Activated CD8-positive, alpha-beta memory T cell treated with anti-CD3 and anti-CD28 coated beads, Interleukin-2, amount 10 ng/mL, durations not matched to agents 7 days and 5 days (primary cell): ENCODE results near the gene SEMA4D. TPM values are rescaled to one million over a fixed set of nuclear protein-coding genes. Genes with fewer than 3 reads are reported as not detected.

Source experiments
- ATAC-seq: fragments of 150-1000 bp; cut with Tn5 transposase; one replicate; pipeline ENCODE4 v1.10.0; 2021; ENCODE audit warnings: moderate library complexity
- CTCF ChIA-PET: fragments of 350-600 bp; sonication (Branson Sonifier 250); formaldehyde crosslinking; loops from one replicate; lab custom pipeline; 2021; ENCODE audit warnings: antibody characterized with exemption; lab: Charles Lee
- DNase-seq: peaks from one replicate; pipeline ENCODE4 v3.0.0-alpha.2; 2020
- H3K27ac Mint-ChIP-seq: one replicate; pipeline ENCODE4 v1.8.0; 2021; ENCODE audit warnings: mild to moderate bottlenecking, mixed read lengths
- H3K27me3 Mint-ChIP-seq: one replicate; pipeline ENCODE4 v1.8.0; 2021; ENCODE audit warnings: mixed read lengths
- H3K36me3 Mint-ChIP-seq: one replicate; pipeline ENCODE4 v1.8.0; 2021; ENCODE audit warnings: mild to moderate bottlenecking, mixed read lengths
- H3K4me1 Mint-ChIP-seq: one replicate; pipeline ENCODE4 v1.8.0; 2021; ENCODE audit warnings: mixed read lengths
- H3K4me3 Mint-ChIP-seq: one replicate; pipeline ENCODE4 v1.8.0; 2021; ENCODE audit warnings: mild to moderate bottlenecking, moderate library complexity, mixed read lengths
- H3K9me3 Mint-ChIP-seq: one replicate; pipeline ENCODE4 v1.8.0; 2022; ENCODE audit warnings: low read depth, mixed read lengths
- total RNA-seq, 2 experiments: library from RNA; stranded (reverse); gene quantifications; one replicate each; pipeline ENCODE4 v1.2.3, GENCODE V29; 2021

Gene SEMA4D
- total RNA-seq, 2 experiments from 2014 or later, result 408 to 525 TPM

GRCh38 chr9:89383030-89383720, 114.7 kb downstream of the SEMA4D start:
- CTCF ChIA-PET, result interaction anchor here (1.3 kb wide), 1 partner anchor 165 kb away, joined by 4 read pairs; no protein-coding TSS in a partner anchor
- H3K27me3 Mint-ChIP-seq, result no peaks in the 10 kb centered on the region
- no peaks in the 10 kb centered on the region for H3K9me3 Mint-ChIP-seq
- ATAC-seq (no peak), DNase-seq (no peak)
- H3K4me3 Mint-ChIP-seq, result no peak overlapping the region
- peak overlapping the region; percentile 66 for H3K27ac Mint-ChIP-seq
- H3K4me1 Mint-ChIP-seq, result peaks cover 21% of the 10 kb centered on the region
- peaks cover 71% of the 10 kb centered on the region for H3K36me3 Mint-ChIP-seq

GRCh38 chr9:89382026-89382986, 115.6 kb downstream of the SEMA4D start:
- Mint-ChIP-seq H3K9me3 (no peaks in the 10 kb centered on the region), H3K4me3 (no peak overlapping the region), H3K4me1 (peaks cover 27% of the 10 kb centered on the region), H3K36me3 (peaks cover 72% of the 10 kb centered on the region), H3K27me3 (no peaks in the 10 kb centered on the region), H3K27ac (peak overlapping the region; percentile 39)
- no peak for ATAC-seq
- DNase-seq, result no peak
- CTCF ChIA-PET, result interaction anchor here (1.3 kb wide), 1 partner anchor 166 kb away, joined by 4 read pairs; no protein-coding TSS in a partner anchor

- peaks cover 37% of the 10 kb centered on the region for H3K4me1 Mint-ChIP-seq
- ATAC-seq, result no peak
- no peak for DNase-seq
- no peak overlapping the region for H3K4me3 Mint-ChIP-seq
- H3K9me3 Mint-ChIP-seq, result no peaks in the 10 kb centered on the region
- CTCF ChIA-PET, result no interaction called here
- no peak overlapping the region for H3K27ac Mint-ChIP-seq
- H3K36me3 Mint-ChIP-seq, result peaks cover 72% of the 10 kb centered on the region
- H3K27me3 Mint-ChIP-seq, result no peaks in the 10 kb centered on the region
Observed at GRCh38 chr9:89381308-89381609, 116.7 kb downstream of the SEMA4D start.

GRCh38 chr9:89380437-89381307, 117.2 kb downstream of the SEMA4D start:
- H3K36me3 Mint-ChIP-seq, result peaks cover 68% of the 10 kb centered on the region
- H3K27ac Mint-ChIP-seq, result no peak overlapping the region
- CTCF ChIA-PET, result no interaction called here
- H3K4me3 Mint-ChIP-seq, result no peak overlapping the region
- peaks cover 42% of the 10 kb centered on the region for H3K4me1 Mint-ChIP-seq
- ATAC-seq (no peak), DNase-seq (no peak)
- no peaks in the 10 kb centered on the region for H3K9me3 Mint-ChIP-seq
- H3K27me3 Mint-ChIP-seq, result no peaks in the 10 kb centered on the region

- DNase-seq, result no peak
- H3K9me3 Mint-ChIP-seq, result no peaks in the 10 kb centered on the region
- peaks cover 47% of the 10 kb centered on the region for H3K4me1 Mint-ChIP-seq
- H3K27ac Mint-ChIP-seq, result no peak overlapping the region
- H3K27me3 Mint-ChIP-seq, result no peaks in the 10 kb centered on the region
- H3K4me3 Mint-ChIP-seq, result no peak overlapping the region
- H3K36me3 Mint-ChIP-seq, result peaks cover 67% of the 10 kb centered on the region
- CTCF ChIA-PET, result no interaction called here
- no peak for ATAC-seq
Observed at GRCh38 chr9:89379508-89380115, 118.3 kb downstream of the SEMA4D start.

- Mint-ChIP-seq H3K27me3 (no peaks in the 10 kb centered on the region), H3K27ac (no peak overlapping the region), H3K36me3 (peaks cover 61% of the 10 kb centered on the region), H3K9me3 (no peaks in the 10 kb centered on the region), H3K4me3 (no peak overlapping the region), H3K4me1 (peaks cover 50% of the 10 kb centered on the region)
- ATAC-seq, result no peak
- CTCF ChIA-PET, result no interaction called here
- DNase-seq, result no peak
Observed at GRCh38 chr9:89379031-89379430, 118.9 kb downstream of the SEMA4D start.

- Mint-ChIP-seq H3K4me1 (peaks cover 54% of the 10 kb centered on the region), H3K27me3 (no peaks in the 10 kb centered on the region), H3K9me3 (no peaks in the 10 kb centered on the region), H3K36me3 (peaks cover 58% of the 10 kb centered on the region), H3K27ac (no peak overlapping the region), H3K4me3 (no peak overlapping the region)
- no peak for ATAC-seq
- DNase-seq, result no peak
- CTCF ChIA-PET, result no interaction called here
Observed at GRCh38 chr9:89378541-89378940, 119.4 kb downstream of the SEMA4D start.

- no peaks in the 10 kb centered on the region for H3K27me3 Mint-ChIP-seq
- DNase-seq (no peak), ATAC-seq (no peak)
- no peak overlapping the region for H3K27ac Mint-ChIP-seq
- CTCF ChIA-PET, result interaction anchor here (0.8 kb wide), 1 partner anchor 51 kb away, joined by 3 read pairs; no protein-coding TSS in a partner anchor
- H3K4me3 Mint-ChIP-seq, result no peak overlapping the region
- H3K4me1 Mint-ChIP-seq, result peaks cover 61% of the 10 kb centered on the region
- peaks cover 49% of the 10 kb centered on the region for H3K36me3 Mint-ChIP-seq
- H3K9me3 Mint-ChIP-seq, result no peaks in the 10 kb centered on the region
Observed at GRCh38 chr9:89377411-89377810, 120.5 kb downstream of the SEMA4D start.

- H3K9me3 Mint-ChIP-seq, result no peaks in the 10 kb centered on the region
- CTCF ChIA-PET, result interaction anchor here (1.0 kb wide), 1 partner anchor 27 kb away, joined by 3 read pairs; no protein-coding TSS in a partner anchor
- ATAC-seq, result no peak
- no peak for DNase-seq
- no peaks in the 10 kb centered on the region for H3K27me3 Mint-ChIP-seq
- no peak overlapping the region for H3K4me3 Mint-ChIP-seq
- H3K27ac Mint-ChIP-seq, result peak overlapping the region; percentile 1
- H3K36me3 Mint-ChIP-seq, result peaks cover 46% of the 10 kb centered on the region
- peaks cover 60% of the 10 kb centered on the region for H3K4me1 Mint-ChIP-seq
Observed at GRCh38 chr9:89376741-89377351, 121.1 kb downstream of the SEMA4D start.

- H3K4me3 Mint-ChIP-seq, result no peak overlapping the region
- DNase-seq, result no peak
- H3K36me3 Mint-ChIP-seq, result peaks cover 41% of the 10 kb centered on the region
- peaks cover 58% of the 10 kb centered on the region for H3K4me1 Mint-ChIP-seq
- ATAC-seq, result no peak
- H3K27ac Mint-ChIP-seq, result peak overlapping the region; percentile 76
- CTCF ChIA-PET, result interaction anchor here (1.0 to 2.0 kb wide), 2 partner anchors 27 to 173 kb away, joined by 3 to 8 read pairs; no protein-coding TSS in a partner anchor
- H3K27me3 Mint-ChIP-seq, result no peaks in the 10 kb centered on the region
- H3K9me3 Mint-ChIP-seq, result no peaks in the 10 kb centered on the region
Observed at GRCh38 chr9:89376286-89376685, 121.6 kb downstream of the SEMA4D start.

GRCh38 chr9:89375191-89375760, 122.6 kb downstream of the SEMA4D start:
- no peaks in the 10 kb centered on the region for H3K27me3 Mint-ChIP-seq
- CTCF ChIA-PET, result interaction anchor here (1.1 to 2.7 kb wide), 5 partner anchors 11 to 174 kb away, joined by 3 to 8 read pairs (median 5); no protein-coding TSS in a partner anchor
- no peaks in the 10 kb centered on the region for H3K9me3 Mint-ChIP-seq
- H3K36me3 Mint-ChIP-seq, result peaks cover 34% of the 10 kb centered on the region
- peaks cover 58% of the 10 kb centered on the region for H3K4me1 Mint-ChIP-seq
- H3K27ac Mint-ChIP-seq, result peak overlapping the region; percentile 76
- no peak overlapping the region for H3K4me3 Mint-ChIP-seq
- DNase-seq, result peak; percentile 77
- peak; percentile 59 for ATAC-seq

GRCh38 chr9:89374176-89374575, 123.7 kb downstream of the SEMA4D start:
- DNase-seq (no peak), ATAC-seq (no peak)
- CTCF ChIA-PET, result interaction anchor here (1.4 to 2.7 kb wide), 4 partner anchors 25 to 175 kb away, joined by 4 to 8 read pairs (median 5); no protein-coding TSS in a partner anchor
- no peaks in the 10 kb centered on the region for H3K27me3 Mint-ChIP-seq
- no peak overlapping the region for H3K4me3 Mint-ChIP-seq
- H3K36me3 Mint-ChIP-seq, result peaks cover 29% of the 10 kb centered on the region
- no peaks in the 10 kb centered on the region for H3K9me3 Mint-ChIP-seq
- peak overlapping the region; percentile 76 for H3K27ac Mint-ChIP-seq
- H3K4me1 Mint-ChIP-seq, result peaks cover 55% of the 10 kb centered on the region
